ENCODE data around the gene AP2A2.

DNA sequence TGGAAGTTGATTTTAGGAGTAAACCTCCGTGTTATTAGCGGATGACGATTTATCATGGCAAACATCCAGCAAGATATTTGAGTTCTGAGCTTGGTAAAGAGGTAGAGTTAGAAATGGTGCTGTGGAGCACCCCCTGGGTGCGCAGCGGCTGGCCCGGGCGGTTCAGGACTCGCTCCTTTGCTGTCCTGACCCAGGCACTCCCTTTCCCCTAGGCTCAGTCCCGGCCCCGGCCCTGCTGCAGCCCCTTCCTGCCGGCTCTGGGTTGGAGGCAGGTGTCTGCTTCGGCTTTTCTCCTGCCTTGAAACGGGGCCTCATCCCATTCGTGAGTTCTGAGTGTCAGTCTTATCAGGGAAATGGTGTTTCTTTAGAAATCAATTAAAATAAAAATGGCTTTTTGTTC is 33.4 kb downstream of the AP2A2 start:
- TF ChIP-seq, protein P1, sequence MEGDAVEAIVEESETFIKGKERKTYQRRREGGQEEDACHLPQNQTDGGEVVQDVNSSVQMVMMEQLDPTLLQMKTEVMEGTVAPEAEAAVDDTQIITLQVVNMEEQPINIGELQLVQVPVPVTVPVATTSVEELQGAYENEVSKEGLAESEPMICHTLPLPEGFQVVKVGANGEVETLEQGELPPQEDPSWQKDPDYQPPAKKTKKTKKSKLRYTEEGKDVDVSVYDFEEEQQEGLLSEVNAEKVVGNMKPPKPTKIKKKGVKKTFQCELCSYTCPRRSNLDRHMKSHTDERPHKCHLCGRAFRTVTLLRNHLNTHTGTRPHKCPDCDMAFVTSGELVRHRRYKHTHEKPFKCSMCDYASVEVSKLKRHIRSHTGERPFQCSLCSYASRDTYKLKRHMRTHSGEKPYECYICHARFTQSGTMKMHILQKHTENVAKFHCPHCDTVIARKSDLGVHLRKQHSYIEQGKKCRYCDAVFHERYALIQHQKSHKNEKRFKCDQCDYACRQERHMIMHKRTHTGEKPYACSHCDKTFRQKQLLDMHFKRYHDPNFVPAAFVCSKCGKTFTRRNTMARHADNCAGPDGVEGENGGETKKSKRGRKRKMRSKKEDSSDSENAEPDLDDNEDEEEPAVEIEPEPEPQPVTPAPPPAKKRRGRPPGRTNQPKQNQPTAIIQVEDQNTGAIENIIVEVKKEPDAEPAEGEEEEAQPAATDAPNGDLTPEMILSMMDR (IDR thresholded peaks at IDR 0.05 in 4 of 5, conservative IDR thresholded peaks at IDR 0.05 in 1 of 5), result no peak
- no peak for TF ChIP-seq POLR2A (IDR thresholded peaks at IDR 0.05)
